ENCODE results near the gene PATE1.

Gene PATE1

GRCh38 chr11:125768336-125769046 lies 22.4 kb downstream of the PATE1 start:
- DNase-seq (ENCODE audit: low spot score) = no peak
- ChIA-PET POLR2A (ENCODE audit: low non-redundant PET) (no interaction called here), CTCF (interaction anchor here (0.5 kb wide), 1 partner anchor 892 kb away, joined by 4 read pairs; no protein-coding TSS in a partner anchor)
- H3K27ac ChIP-seq = no peak overlapping the region
- no peak for TF ChIP-seq CTCF (conservative IDR thresholded peaks at IDR 0.05; ENCODE audit: low read depth)

DNA sequence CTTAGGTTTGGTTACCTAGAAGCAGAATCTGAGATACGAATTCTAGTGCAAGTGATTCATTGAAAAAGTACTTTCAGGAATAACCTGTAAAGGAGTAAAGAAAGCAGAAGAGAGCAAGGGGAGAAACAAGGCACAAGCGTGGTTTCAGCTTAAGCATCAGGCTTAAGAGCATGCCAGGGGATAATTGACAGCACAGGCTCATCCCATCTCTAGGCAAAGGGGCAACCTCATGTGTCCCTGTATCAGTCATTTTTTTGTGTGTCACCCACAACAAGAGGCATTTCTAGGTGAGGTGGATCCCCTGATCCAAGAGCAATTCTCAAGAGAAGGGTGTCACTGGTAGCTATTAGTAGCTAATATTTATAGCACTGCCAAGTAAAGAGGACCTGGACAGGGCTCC lies 24.5 kb downstream of the PATE1 start:
- ChIA-PET POLR2A (ENCODE audit: low non-redundant PET) (no interaction called here), CTCF (no interaction called here)
- no peak overlapping the region for H3K27ac ChIP-seq
- TF ChIP-seq CTCF (conservative IDR thresholded peaks at IDR 0.05; ENCODE audit: low read depth) = no peak
- DNase-seq (ENCODE audit: low spot score) = no peak

DNA sequence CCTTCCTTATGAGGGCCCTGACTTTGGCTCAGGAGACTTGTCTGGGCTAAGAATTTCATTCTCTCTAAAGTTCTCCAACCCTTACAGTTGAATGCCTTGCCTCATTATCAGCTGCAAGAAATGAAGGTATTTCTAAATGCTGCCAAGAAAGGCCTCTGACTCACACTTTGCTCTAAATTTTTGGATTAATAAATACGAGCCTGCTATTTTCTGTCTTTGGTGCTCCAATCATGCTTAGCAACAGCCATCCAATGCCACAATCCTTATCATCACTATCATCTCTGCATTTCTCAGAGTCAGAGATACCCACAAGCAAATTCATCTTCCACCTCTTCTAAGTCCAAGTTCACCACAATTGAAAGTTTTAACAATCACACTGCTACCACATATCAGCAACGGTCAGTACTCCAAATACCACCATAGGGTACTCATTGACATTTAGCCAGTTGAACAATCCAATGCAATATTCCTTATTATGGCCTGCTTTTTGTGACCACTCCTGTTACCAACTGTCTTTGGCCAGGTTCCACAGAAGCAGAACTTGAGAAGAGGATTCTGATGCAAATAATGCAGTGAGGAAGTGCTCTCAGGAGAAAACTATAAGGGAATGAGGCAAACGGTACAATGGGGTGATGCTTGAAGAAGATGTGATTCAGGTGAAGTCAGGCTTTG lies 26.9 kb downstream of the PATE1 start:
- no peak overlapping the region for H3K27ac ChIP-seq
- CTCF ChIA-PET = no interaction called here
- peak; percentile 5 for DNase-seq (ENCODE audit: low spot score)
- POLR2A ChIA-PET (ENCODE audit: low non-redundant PET) = no interaction called here
- no peak for TF ChIP-seq CTCF (conservative IDR thresholded peaks at IDR 0.05; ENCODE audit: low read depth)

- CTCF ChIA-PET = interaction anchor here (0.5 kb wide), 1 partner anchor 1321 kb away, joined by 5 read pairs; no protein-coding TSS in a partner anchor
- TF ChIP-seq CTCF (conservative IDR thresholded peaks at IDR 0.05; ENCODE audit: low read depth) = no peak
- no peak overlapping the region for H3K27ac ChIP-seq
- POLR2A ChIA-PET (ENCODE audit: low non-redundant PET) = no interaction called here
- DNase-seq (ENCODE audit: low spot score) = no peak
Measured at GRCh38 chr11:125773516-125773915, 27.4 kb downstream of the PATE1 start.

GRCh38 chr11:125777309-125777708 lies 31.2 kb downstream of the PATE1 start:
- peak; percentile 6 for DNase-seq (ENCODE audit: low spot score)
- no peak overlapping the region for H3K27ac ChIP-seq
- ChIA-PET POLR2A (ENCODE audit: low non-redundant PET) (no interaction called here), CTCF (interaction anchor here (0.7 kb wide), 1 partner anchor 1588 kb away, joined by 3 read pairs; no protein-coding TSS in a partner anchor)
- no peak for TF ChIP-seq CTCF (conservative IDR thresholded peaks at IDR 0.05; ENCODE audit: low read depth)

- no peak within 1 kb of the TSS for H3K27ac ChIP-seq
- no peak for DNase-seq (ENCODE audit: low spot score)
- no peak for TF ChIP-seq CTCF (conservative IDR thresholded peaks at IDR 0.05; ENCODE audit: low read depth)
- ChIA-PET CTCF (interaction anchor here (0.6 kb wide), 1 partner anchor 831 kb away, joined by 3 read pairs; no protein-coding TSS in a partner anchor), POLR2A (ENCODE audit: low non-redundant PET) (no interaction called here)
Measured at GRCh38 chr11:125778728-125779127, 32.6 kb downstream of the PATE1 start, which contains the start of gene PATE2. TSS of gene PATE2 (minus strand) at chr11:125778828. CDS start at chr11:125778773, 55 bp downstream.

All from RWPE1 (cell line).